ENCODE measurements around the gene PLEKHN1. TPM values are rescaled to one million over a fixed set of nuclear protein-coding genes. Genes with fewer than 3 reads are reported as not detected.

PLEKHN1 gene
- total and polyA plus RNA-seq, 3 experiments from 2014 or later: 0.49 to 3.5 (median 2.7) TPM

- H3K4me3 Mint-ChIP-seq: peak overlapping the region in 1 of 7 donors; percentile 15
- POLR2A ChIA-PET: no interaction called here
- peaks cover 23% of the 10 kb centered on the region for H3K27me3 ChIP-seq (ENCODE audit: insufficient read depth, low read length, poor library complexity, severe bottlenecking)
- H3K9me3 Mint-ChIP-seq: no peaks in the 10 kb centered on the region
- H3K27ac Mint-ChIP-seq: no peak overlapping the region
- no peaks in the 10 kb centered on the region for H3K36me3 ChIP-seq (ENCODE audit: insufficient read depth, low read length)
- H3K27me3 Mint-ChIP-seq: peaks cover 13 to 42% of the 10 kb centered on the region in 2 donors
- DNase-seq: no peak
- no peak overlapping the region for H3K4me3 ChIP-seq (ENCODE audit: low read length)
- no peaks in the 10 kb centered on the region for H3K36me3 Mint-ChIP-seq
- no peak overlapping the region for H3K27ac ChIP-seq (ENCODE audit: low read depth, low read length)
- H3K4me1 ChIP-seq (ENCODE audit: insufficient read depth, low read length): peaks cover 13% of the 10 kb centered on the region
- CTCF ChIA-PET: no interaction called here
- H3K4me1 Mint-ChIP-seq: peaks cover 10 to 19% (median 10%) of the 10 kb centered on the region in 3 donors
- H3K9me3 ChIP-seq (ENCODE audit: low read length): no peaks in the 10 kb centered on the region
These were observed 38.5 kb upstream of the PLEKHN1 start for GRCh38 chr1:927748-928147.

- ChIA-PET CTCF (interaction anchor here (1.8 kb wide), 1 partner anchor 9 kb away, joined by 6 read pairs; no protein-coding TSS in a partner anchor), POLR2A (no interaction called here)
- Histone ChIP-seq H3K9me3 (ENCODE audit: low read length) (no peaks in the 10 kb centered on the region), H3K27ac (ENCODE audit: low read depth, low read length) (no peak overlapping the region), H3K27me3 (ENCODE audit: insufficient read depth, low read length, poor library complexity, severe bottlenecking) (peaks cover 16% of the 10 kb centered on the region), H3K36me3 (ENCODE audit: insufficient read depth, low read length) (no peaks in the 10 kb centered on the region), H3K4me1 (ENCODE audit: insufficient read depth, low read length) (peaks cover 5% of the 10 kb centered on the region), H3K4me3 (ENCODE audit: low read length) (no peak overlapping the region)
- Mint-ChIP-seq H3K9me3 (no peaks in the 10 kb centered on the region), H3K4me3 (no peak overlapping the region), H3K27ac (no peak overlapping the region), H3K27me3 (peaks cover 8 to 34% of the 10 kb centered on the region in 2 donors), H3K36me3 (no peaks in the 10 kb centered on the region), H3K4me1 (peaks cover 5 to 12% (median 6%) of the 10 kb centered on the region in 3 donors)
- DNase-seq: no peak
These were observed 37.2 kb upstream of the PLEKHN1 start for GRCh38 chr1:928825-929661.

- Mint-ChIP-seq H3K4me3 (no peak overlapping the region), H3K27me3 (peaks cover 10 to 37% of the 10 kb centered on the region in 2 donors), H3K36me3 (no peaks in the 10 kb centered on the region), H3K27ac (no peak overlapping the region), H3K9me3 (no peaks in the 10 kb centered on the region), H3K4me1 (peaks cover 5 to 12% (median 6%) of the 10 kb centered on the region in 3 donors)
- POLR2A ChIA-PET: no interaction called here
- Histone ChIP-seq H3K4me1 (ENCODE audit: insufficient read depth, low read length) (peaks cover 5% of the 10 kb centered on the region), H3K4me3 (ENCODE audit: low read length) (no peak overlapping the region), H3K36me3 (ENCODE audit: insufficient read depth, low read length) (no peaks in the 10 kb centered on the region), H3K27me3 (ENCODE audit: insufficient read depth, low read length, poor library complexity, severe bottlenecking) (peaks cover 16% of the 10 kb centered on the region), H3K9me3 (ENCODE audit: low read length) (no peaks in the 10 kb centered on the region), H3K27ac (ENCODE audit: low read depth, low read length) (no peak overlapping the region)
- DNase-seq: no peak
- CTCF ChIA-PET: interaction anchor here (1.8 kb wide), 1 partner anchor 8 kb away, joined by 6 read pairs; no protein-coding TSS in a partner anchor
These were observed 36.3 kb upstream of the PLEKHN1 start for GRCh38 chr1:929712-930632.

- no peak overlapping the region for H3K27ac Mint-ChIP-seq
- peaks cover 13 to 40% of the 10 kb centered on the region in 2 donors for H3K27me3 Mint-ChIP-seq
- no peaks in the 10 kb centered on the region for H3K9me3 Mint-ChIP-seq
- DNase-seq: no peak
- H3K36me3 Mint-ChIP-seq: no peaks in the 10 kb centered on the region
- POLR2A ChIA-PET: no interaction called here
- H3K4me1 Mint-ChIP-seq: peaks cover 5 to 11% (median 6%) of the 10 kb centered on the region in 3 donors
- H3K4me3 ChIP-seq (ENCODE audit: low read length): no peak overlapping the region
- no peaks in the 10 kb centered on the region for H3K36me3 ChIP-seq (ENCODE audit: insufficient read depth, low read length)
- peaks cover 3% of the 10 kb centered on the region for H3K4me1 ChIP-seq (ENCODE audit: insufficient read depth, low read length)
- H3K27me3 ChIP-seq (ENCODE audit: insufficient read depth, low read length, poor library complexity, severe bottlenecking): peaks cover 16% of the 10 kb centered on the region
- H3K4me3 Mint-ChIP-seq: no peak overlapping the region
- CTCF ChIA-PET: no interaction called here
- H3K27ac ChIP-seq (ENCODE audit: low read depth, low read length): no peak overlapping the region
- H3K9me3 ChIP-seq (ENCODE audit: low read length): no peaks in the 10 kb centered on the region
These were observed 35.6 kb upstream of the PLEKHN1 start for GRCh38 chr1:930633-931138.

GRCh38 chr1:931380-932172 lies 34.7 kb upstream of the PLEKHN1 start:
- CTCF ChIA-PET: no interaction called here

GRCh38 chr1:932173-932510 lies 34.1 kb upstream of the PLEKHN1 start:
- Histone ChIP-seq H3K36me3 (ENCODE audit: insufficient read depth, low read length) (no peaks in the 10 kb centered on the region), H3K4me1 (ENCODE audit: insufficient read depth, low read length) (no peaks in the 10 kb centered on the region), H3K4me3 (ENCODE audit: low read length) (no peak overlapping the region), H3K27ac (ENCODE audit: low read depth, low read length) (no peak overlapping the region), H3K9me3 (ENCODE audit: low read length) (no peaks in the 10 kb centered on the region), H3K27me3 (ENCODE audit: insufficient read depth, low read length, poor library complexity, severe bottlenecking) (peaks cover 7% of the 10 kb centered on the region)
- Mint-ChIP-seq H3K4me3 (no peak overlapping the region), H3K27me3 (peaks cover 6 to 32% of the 10 kb centered on the region in 2 donors), H3K27ac (no peak overlapping the region), H3K9me3 (no peaks in the 10 kb centered on the region), H3K4me1 (peaks cover 3 to 5% (median 4%) of the 10 kb centered on the region in 3 donors), H3K36me3 (no peaks in the 10 kb centered on the region)
- POLR2A ChIA-PET: no interaction called here
- DNase-seq: no peak
- CTCF ChIA-PET: no interaction called here

More at GRCh38 chr1:931380-932172, 34.7 kb upstream of the PLEKHN1 start:
- Mint-ChIP-seq H3K4me1 (peaks cover 3 to 5% (median 4%) of the 10 kb centered on the region in 3 donors), H3K4me3 (no peak overlapping the region), H3K9me3 (no peaks in the 10 kb centered on the region), H3K27me3 (peaks cover 7 to 31% of the 10 kb centered on the region in 2 donors), H3K36me3 (no peaks in the 10 kb centered on the region), H3K27ac (peak overlapping the region in 1 of 8 donors; percentile 39)
- no peak for DNase-seq
- Histone ChIP-seq H3K27ac (ENCODE audit: low read depth, low read length) (no peak overlapping the region), H3K27me3 (ENCODE audit: insufficient read depth, low read length, poor library complexity, severe bottlenecking) (peaks cover 8% of the 10 kb centered on the region), H3K36me3 (ENCODE audit: insufficient read depth, low read length) (no peaks in the 10 kb centered on the region), H3K4me1 (ENCODE audit: insufficient read depth, low read length) (no peaks in the 10 kb centered on the region), H3K9me3 (ENCODE audit: low read length) (no peaks in the 10 kb centered on the region), H3K4me3 (ENCODE audit: low read length) (no peak overlapping the region)
- POLR2A ChIA-PET: no interaction called here

- no peaks in the 10 kb centered on the region for H3K36me3 Mint-ChIP-seq
- H3K9me3 Mint-ChIP-seq: no peaks in the 10 kb centered on the region
- Histone ChIP-seq H3K36me3 (ENCODE audit: insufficient read depth, low read length) (no peaks in the 10 kb centered on the region), H3K27ac (ENCODE audit: low read depth, low read length) (no peak overlapping the region), H3K4me3 (ENCODE audit: low read length) (no peak overlapping the region), H3K9me3 (ENCODE audit: low read length) (no peaks in the 10 kb centered on the region), H3K27me3 (ENCODE audit: insufficient read depth, low read length, poor library complexity, severe bottlenecking) (peaks cover 7% of the 10 kb centered on the region), H3K4me1 (ENCODE audit: insufficient read depth, low read length) (no peaks in the 10 kb centered on the region)
- H3K27me3 Mint-ChIP-seq: peaks cover 6 to 28% of the 10 kb centered on the region in 2 donors
- POLR2A ChIA-PET: no interaction called here
- CTCF ChIA-PET: no interaction called here
- H3K4me1 Mint-ChIP-seq: peaks cover 3 to 5% (median 4%) of the 10 kb centered on the region in 3 donors
- peak overlapping the region in 1 of 8 donors; percentile 33 for H3K27ac Mint-ChIP-seq
- H3K4me3 Mint-ChIP-seq: no peak overlapping the region
- no peak for DNase-seq
These were observed 33.3 kb upstream of the PLEKHN1 start for GRCh38 chr1:932776-933602.

Data from CD8-positive, alpha-beta memory T cell (primary cell).